HG03025 (cell line): Measurements from ENCODE around the gene ZNF618.

Source experiments
- ATAC-seq: cut with Tn5 transposase; IDR thresholded peaks from one replicate; pipeline ENCODE4 v1.9.1; 2021; ENCODE audit warnings: mild to moderate bottlenecking, moderate library complexity; ENCODE audit not compliant: unreplicated experiment, low FRiP score

Gene ZNF618

DNA sequence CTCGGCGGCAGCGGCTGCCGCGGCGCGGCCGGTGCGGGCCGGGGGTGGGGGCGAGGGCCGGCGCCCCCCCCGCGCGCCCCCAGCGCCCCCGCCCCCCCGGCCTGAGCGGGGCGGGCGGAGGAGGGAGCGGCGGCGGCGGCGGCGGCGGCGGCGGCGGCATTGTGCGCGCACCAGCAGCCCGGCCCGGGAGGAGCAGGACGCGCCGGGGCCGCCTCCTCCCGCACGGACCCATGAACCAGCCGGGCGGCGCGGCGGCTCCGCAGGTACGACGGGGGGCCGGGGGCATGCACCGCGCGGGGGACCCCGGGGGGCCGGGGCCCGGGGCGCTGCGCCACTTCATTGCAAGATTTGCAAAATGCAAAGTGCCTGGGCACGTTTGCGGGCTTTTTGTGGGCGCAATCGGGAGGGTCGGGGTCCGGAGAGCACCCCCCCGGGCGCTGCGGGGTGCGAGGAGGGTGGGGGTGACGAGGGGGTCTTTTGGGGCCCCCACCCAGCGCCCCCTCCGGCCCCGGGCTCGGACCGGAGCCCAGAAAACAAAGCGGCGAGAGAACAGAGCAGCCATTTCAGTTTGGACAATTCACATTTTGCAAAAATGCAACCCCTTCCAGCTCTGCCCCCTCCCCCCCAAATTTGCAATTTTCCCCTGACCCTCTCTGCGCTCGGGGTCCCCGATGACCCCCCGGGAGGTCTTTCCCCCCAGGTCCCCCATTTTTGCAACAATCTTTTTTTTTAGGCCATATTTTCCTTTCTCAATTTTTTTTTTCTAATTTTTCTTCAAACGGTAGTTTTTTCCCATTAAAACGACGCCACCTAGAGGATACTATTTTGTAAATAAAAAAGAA lies at the start of gene ZNF618:
ZNF618 (plus strand) TSS at position 159 of the 842 bp plus-strand sequence; CDS start at position 231, 72 bp downstream.
- no peak for ATAC-seq

GRCh38 chr9:113828221-113828620 lies 47.9 kb upstream of the ZNF618 start:
- ATAC-seq: no peak

GRCh38 chr9:113837334-113837733 lies 38.8 kb upstream of the ZNF618 start:
- no peak for ATAC-seq

- ATAC-seq: no peak
Measured at GRCh38 chr9:113842086-113842485, 34.0 kb upstream of the ZNF618 start.

GRCh38 chr9:113844466-113844865 lies 31.6 kb upstream of the ZNF618 start:
- ATAC-seq: no peak

GRCh38 chr9:113851359-113851758 lies 24.8 kb upstream of the ZNF618 start:
- no peak for ATAC-seq

DNA sequence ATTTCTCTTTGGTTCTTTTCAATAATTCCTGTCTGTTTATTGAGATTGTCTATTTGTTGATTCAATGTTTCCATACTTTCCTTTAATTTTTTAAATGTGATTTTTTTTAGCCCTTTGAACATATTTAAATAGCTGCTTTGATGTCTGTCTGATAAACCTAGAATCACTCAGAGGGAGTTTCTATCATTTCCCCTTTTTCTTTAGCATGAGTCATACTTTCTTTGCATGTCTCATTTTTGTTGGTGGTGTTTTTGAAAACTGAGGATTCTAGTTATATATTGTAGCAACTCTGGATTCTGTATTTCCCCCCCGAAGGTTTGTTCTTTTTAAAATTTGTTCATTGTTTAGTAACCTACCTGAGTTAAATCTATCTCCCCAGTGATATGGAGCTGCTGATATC lies 24.2 kb upstream of the ZNF618 start:
- no peak for ATAC-seq

GRCh38 chr9:113853333-113853732 lies 22.8 kb upstream of the ZNF618 start:
- no peak for ATAC-seq

DNA sequence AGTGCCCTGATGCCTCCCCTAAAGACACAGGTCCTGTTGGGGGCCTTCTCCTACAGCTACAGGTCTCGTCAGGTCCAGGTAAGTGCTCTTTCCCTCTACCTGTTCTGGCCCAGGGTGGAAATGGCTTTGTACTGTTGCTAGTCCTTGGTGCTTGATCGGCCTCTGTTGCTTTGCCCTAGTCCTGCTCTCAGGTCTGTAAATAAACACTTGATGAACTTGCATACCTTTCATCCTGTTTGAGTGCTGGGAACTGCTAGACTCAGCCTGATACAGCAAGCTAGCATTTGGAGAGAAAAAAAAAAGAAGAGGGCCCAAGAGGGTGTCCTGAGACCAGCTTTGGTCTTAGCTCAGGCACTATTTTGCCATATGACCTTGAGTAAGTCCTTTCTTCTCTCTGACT lies 21.8 kb upstream of the ZNF618 start:
- no peak for ATAC-seq

DNA sequence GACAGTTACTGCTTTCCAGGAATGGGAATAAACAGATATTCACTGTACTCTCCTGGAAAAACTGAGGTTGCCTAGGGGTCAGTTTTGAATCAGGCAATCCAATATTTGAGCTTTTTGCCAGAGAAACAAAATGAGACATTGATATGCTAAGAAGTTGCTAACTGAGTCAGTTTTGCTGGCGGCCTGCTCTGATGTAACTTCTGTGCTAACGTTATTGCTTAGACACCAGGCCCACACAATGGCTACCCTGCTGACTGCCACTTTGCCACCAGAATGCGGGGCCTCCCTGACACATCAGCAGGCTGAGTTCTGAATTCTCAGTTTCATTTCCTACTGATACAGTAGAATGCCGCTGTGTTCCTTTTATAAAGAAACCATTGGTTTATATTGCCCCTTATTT lies 18.2 kb upstream of the ZNF618 start:
- ATAC-seq: peak; percentile 63

DNA sequence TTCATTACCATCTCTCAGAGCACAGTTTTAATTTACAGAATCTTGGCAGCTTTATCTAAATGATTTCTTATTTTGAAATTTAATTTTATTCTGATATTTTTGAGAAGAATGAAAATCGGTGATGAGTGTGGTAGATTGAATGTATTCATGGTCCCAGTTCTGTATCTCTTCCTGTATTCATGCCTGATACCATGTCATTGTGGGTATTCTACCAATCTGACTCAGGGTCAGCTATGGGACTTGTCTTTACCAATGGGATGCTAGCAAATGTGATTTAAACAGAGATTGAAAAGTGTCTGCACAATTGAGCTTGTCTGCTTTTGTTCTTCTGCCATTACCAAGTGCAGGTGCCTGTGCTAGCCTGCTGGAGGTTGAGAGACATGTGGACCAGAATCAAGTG lies 17.8 kb upstream of the ZNF618 start:
- no peak for ATAC-seq

- ATAC-seq: no peak
Measured at GRCh38 chr9:113863345-113863744, 12.8 kb upstream of the ZNF618 start.

DNA sequence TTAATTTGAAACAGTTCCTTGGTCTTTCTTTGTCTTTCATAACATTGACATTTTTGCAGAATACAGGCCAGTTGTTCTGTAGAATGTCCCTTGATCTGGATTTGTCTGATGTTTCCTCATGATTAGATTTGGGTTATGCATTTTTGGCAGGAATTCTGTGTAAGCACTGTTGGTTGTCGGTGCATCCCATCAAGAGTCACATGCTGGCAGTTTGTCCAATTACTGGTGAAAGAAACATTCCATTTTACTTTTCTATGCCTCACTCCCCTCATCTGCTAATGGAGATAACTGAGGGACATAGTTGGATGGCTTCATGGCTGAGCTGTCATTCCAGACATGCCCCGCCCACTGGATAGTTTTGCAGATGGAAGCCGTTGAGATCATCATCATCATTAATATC lies 7.6 kb upstream of the ZNF618 start:
- no peak for ATAC-seq

- ATAC-seq: no peak
Measured at GRCh38 chr9:113872485-113873143, 3.5 kb upstream of the ZNF618 start.

DNA sequence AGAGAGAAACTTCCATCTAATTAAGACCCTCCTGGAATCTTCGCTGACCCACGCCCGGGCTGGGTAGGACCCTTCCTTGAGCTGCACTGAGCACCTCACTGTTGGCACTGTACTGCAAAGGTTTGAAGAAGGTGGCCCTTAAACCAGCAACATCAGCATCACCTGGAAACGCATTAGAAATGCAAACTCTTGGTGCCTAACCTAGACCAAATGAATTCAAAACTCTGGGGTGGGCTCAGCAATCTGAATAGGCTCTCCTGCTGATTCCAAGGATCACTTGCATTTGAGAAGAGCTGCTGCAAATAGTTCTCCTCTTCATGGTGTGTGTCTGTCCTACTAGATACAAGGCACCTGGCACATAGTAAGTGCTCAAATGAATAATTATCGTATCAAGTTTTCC lies 2.7 kb upstream of the ZNF618 start:
- no peak for ATAC-seq

DNA sequence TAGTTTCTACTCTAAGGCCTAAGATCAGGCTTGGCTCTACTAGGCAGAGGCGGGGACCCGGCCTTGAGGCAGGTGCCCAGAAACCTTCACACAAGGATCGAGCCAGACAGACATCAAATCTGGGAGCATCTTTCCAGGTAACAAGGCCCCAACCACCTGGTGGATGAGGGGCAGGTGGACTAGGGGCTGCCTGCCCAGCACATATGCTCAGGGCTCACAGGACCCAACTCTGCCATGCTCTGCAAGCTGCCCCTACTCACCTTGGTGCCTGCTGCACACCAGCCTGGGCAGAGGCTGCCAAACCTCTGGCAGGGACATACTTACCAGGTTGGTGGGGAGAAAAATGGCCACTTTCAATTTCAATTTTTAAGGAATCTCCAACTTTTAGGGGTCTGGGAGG lies 2.2 kb upstream of the ZNF618 start:
- ATAC-seq: no peak

DNA sequence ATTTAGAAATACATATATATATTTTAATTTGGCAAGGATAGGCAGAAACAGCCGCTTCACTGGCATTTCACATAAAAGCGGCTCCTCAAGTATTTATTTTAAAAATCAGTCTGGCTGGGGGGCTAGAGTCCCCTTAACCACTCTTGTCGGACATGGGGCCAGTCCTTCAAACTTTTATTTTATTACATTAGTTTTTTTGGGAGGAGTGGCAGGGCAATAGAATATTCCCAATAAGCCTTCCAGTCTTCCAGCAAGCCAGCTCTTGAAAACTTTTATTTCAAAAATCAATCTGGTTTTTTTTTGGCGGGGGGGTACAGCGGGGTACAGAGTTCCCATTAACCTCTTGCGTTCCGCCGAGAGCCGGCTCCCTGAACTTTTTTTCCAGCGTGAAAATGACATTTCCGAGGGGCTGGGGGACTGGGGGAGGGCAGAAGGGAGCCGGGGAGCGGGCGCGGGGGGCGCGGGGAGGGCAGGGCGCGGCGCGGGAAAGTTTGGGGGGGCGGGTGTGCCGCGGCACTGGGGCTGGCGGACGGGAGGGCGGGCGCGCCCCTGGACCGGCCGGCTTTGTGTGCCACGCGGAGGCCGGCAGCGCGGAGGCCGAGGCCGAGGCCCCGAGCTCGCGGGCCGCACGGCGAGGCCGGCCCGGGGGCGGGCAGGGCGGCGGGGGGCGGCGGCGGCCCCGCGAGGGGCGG lies 504 bp upstream of the ZNF618 start:
- no peak for ATAC-seq

DNA sequence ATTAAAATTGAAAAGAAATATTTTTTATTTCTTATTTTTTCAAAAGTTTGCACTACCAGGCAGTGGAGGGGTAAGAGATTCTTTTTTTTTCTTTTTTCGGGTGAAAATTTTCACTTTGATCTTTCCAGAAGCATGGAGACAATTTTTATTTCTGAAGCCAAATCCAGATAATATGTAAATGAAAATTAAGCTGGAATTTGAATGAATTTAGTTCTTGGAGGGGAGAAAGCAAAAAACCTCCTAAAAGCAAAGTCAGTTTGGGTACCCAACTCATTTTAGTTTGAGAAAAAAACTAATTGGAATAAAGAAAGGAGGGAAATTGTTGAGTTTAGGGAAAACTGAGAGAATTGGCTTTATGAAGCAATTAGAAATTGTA lies 872 bp downstream of the ZNF618 start:
- ATAC-seq: no peak

GRCh38 chr9:113879318-113879717 lies 3.2 kb downstream of the ZNF618 start:
- no peak for ATAC-seq

- ATAC-seq: no peak
Measured at GRCh38 chr9:113879911-113880310, 3.8 kb downstream of the ZNF618 start.

DNA sequence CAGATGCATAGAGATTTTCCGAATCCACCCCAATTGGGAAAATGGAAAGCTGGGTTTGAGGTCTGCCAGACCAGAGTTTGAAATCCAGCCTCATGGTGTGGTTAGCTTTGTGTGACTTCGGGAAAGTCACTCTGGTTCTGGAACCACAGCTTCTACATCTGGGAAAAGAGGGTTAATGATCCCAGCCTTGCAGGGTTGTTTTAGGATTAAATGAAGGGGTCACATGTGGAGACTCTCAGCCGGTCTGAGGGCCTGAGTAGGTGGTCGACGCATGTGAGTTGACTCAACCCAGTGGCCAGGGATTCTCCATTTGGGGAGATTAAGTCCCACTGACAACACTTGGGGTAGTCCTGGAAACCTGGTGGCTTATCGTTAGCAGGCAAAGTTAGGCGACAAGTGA lies 6.1 kb downstream of the ZNF618 start:
- ATAC-seq: no peak
